Panc1 (cell line): ENCODE data around the gene B4GALT4. TPM values are rescaled to one million over a fixed set of nuclear protein-coding genes. Genes with fewer than 3 reads are reported as not detected.
"Not testable (repeated sequence)": the region's sequence is repeated elsewhere in the genome, so short reads cannot be mapped to it uniquely, and the experiment has no call there.

Source experiments
- ATAC-seq: fragments of 200-7000 bp; cut with Tn5 transposase; 2 replicates; pipeline ENCODE4 v1.9.1; 2020; ENCODE audit warnings: mild to moderate bottlenecking, moderate library complexity
- BruUV-seq: library from RNA; stranded (reverse); fragments of 400-500 nt; replicated peaks from 2 replicates; lab custom pipeline; 2021; lab: Mats Ljungman, UMichigan
- CTCF ChIA-PET: fragments of 300-600 bp; sonication (Branson Sonifier 250); formaldehyde crosslinking; loops from one replicate; lab custom pipeline; 2022; ENCODE audit warnings: antibody characterized with exemption; lab: Charles Lee
- POLR2A ChIA-PET: fragments of 300-600 bp; sonication (Branson Sonifier 250); formaldehyde crosslinking; loops from one replicate; lab custom pipeline; 2022; ENCODE audit warnings: antibody characterized with exemption; lab: Charles Lee
- DNase-seq: peaks from one replicate; pipeline ENCODE4 v3.0.0-alpha.2; 2010; ENCODE audit warnings: low read depth, low spot score
- H3K27ac ChIP-seq: 2 replicates; pipeline ENCODE4 v1.5.1; 2011; ENCODE audit warnings: mild to moderate bottlenecking, low read length, inconsistent platforms
- H3K27me3 ChIP-seq: fragments of 200-500 bp; sonication (Bioruptor generic); 2 replicates; pipeline ENCODE4 v1.6.0; 2014; ENCODE audit warnings: low read length, inconsistent platforms; ENCODE audit not compliant: control insufficient read depth, insufficient read depth
- H3K36me3 ChIP-seq: fragments of 200-500 bp; sonication (Bioruptor generic); 2 replicates; pipeline ENCODE4 v1.5.1; 2014; ENCODE audit warnings: inconsistent platforms, mild to moderate bottlenecking, low read length, moderate library complexity; ENCODE audit not compliant: control insufficient read depth, insufficient read depth
- H3K4me1 ChIP-seq: 2 replicates; pipeline ENCODE4 v1.5.1; 2011; ENCODE audit warnings: inconsistent platforms, mild to moderate bottlenecking, low read length, moderate library complexity; ENCODE audit not compliant: control insufficient read depth, insufficient read depth
- H3K4me3 ChIP-seq, 2 experiments: 2 replicates each; pipeline ENCODE4 v1.5.1; 2011 to 2012; ENCODE audit warnings: low read depth in 2 of 2, low read length in 2 of 2, mild to moderate bottlenecking in 2 of 2, inconsistent platforms in 1 of 2, moderate library complexity in 1 of 2
- H3K9me3 ChIP-seq: fragments of 200-500 bp; sonication (Bioruptor generic); 2 replicates; pipeline ENCODE4 v1.5.1; 2014; ENCODE audit warnings: low read depth, mild to moderate bottlenecking, inconsistent platforms, low read length, moderate library complexity; ENCODE audit not compliant: control insufficient read depth, insufficient read depth
- POLR2AphosphoS5 ChIP-seq: IDR thresholded peaks from 2 replicates; pipeline ENCODE4 v1.6.1; 2012; ENCODE audit warnings: mild to moderate bottlenecking, low read depth, low read length, moderate library complexity
- SIN3A ChIP-seq: IDR thresholded peaks from 2 replicates; pipeline ENCODE4 v1.6.1; 2012; ENCODE audit warnings: low read depth, mild to moderate bottlenecking, low read length, moderate library complexity, borderline replicate concordance; ENCODE audit not compliant: insufficient read depth
- TCF7L2 ChIP-seq: IDR thresholded peaks from 2 replicates; pipeline ENCODE4 v1.6.1; 2011; ENCODE audit warnings: mild to moderate bottlenecking, low read depth, low read length, inconsistent platforms
- in situ Hi-C: cut with HindIII; loops from 2 replicates; pipeline ENCODE4 v1.10.0; 2016; ENCODE audit warnings: low sequenced_read_pairs, low pct_unique_long_range_greater_than_20kb
- intact Hi-C: fragments of 100-400 bp; cut with micrococcal nuclease; formaldehyde crosslinking; loops from one replicate; pipeline ENCODE4 v1.10.0; 2022; ENCODE audit not compliant: unreplicated experiment
- total RNA-seq: library from RNA; stranded (reverse); gene quantifications from one replicate; pipeline ENCODE4 v1.2.1, GENCODE V29; 2021; ENCODE audit not compliant: unreplicated experiment
- TF ChIP-seq, protein P1 (sequence below), 2 experiments: IDR thresholded peaks; 2 replicates each; pipeline ENCODE4 v1.6.1; 2011 to 2012; ENCODE audit warnings: low read depth in 2 of 2, control low read depth in 1 of 2, low read length in 1 of 2, mild to moderate bottlenecking in 1 of 2, moderate library complexity in 1 of 2; ENCODE audit not compliant: insufficient read depth in 1 of 2
- TF ChIP-seq, protein P2 (sequence below): fragments of 450-650 bp; IDR thresholded peaks from 2 replicates; pipeline ENCODE4 v1.5.1; 2017; ENCODE audit warnings: mild to moderate bottlenecking

The B4GALT4 gene
- total RNA-seq, 1 experiment from 2014 or later: 27.4 TPM

DNA sequence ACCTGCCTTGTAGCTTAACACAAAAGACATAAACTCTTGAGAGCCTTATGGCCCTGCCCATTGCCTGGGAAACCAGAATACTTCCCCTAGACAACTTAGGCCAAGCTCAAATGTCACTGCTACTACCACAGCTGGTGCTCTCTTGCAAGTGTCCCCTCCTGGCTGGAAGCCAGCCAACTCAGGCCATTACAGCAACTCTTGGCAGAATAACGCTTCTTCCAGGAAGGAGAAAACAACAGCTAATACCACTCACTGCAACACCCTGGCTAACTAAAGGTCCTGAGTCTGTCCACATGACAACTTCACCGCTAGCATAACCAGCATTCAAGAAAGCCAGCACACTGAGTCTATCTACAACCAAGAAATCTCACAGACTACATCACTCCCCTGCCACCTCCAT, 5.1 kb upstream of the B4GALT4 start:
- H3K9me3 ChIP-seq: no peaks in the 10 kb centered on the region
- peaks cover 6% of the 10 kb centered on the region for H3K4me1 ChIP-seq
- no peak for ATAC-seq
- intact Hi-C loops (no loop called here), in situ Hi-C loops (no loop called here)
- DNase-seq: no peak
- CTCF ChIA-PET: interaction anchor here (0.5 to 0.6 kb wide), 3 partner anchors 13 to 436 kb away, joined by 4 to 8 read pairs (median 6); no protein-coding TSS in a partner anchor
- H3K4me3 ChIP-seq: no peak overlapping the region
- BruUV-seq: no TSS peak
- POLR2A ChIA-PET: no interaction called here
- H3K27me3 ChIP-seq: no peaks in the 10 kb centered on the region
- H3K27ac ChIP-seq: no peak overlapping the region
- TF ChIP-seq TCF7L2 (no peak), SIN3A (no peak), POLR2AphosphoS5 (no peak)
- TF ChIP-seq, protein P1, sequence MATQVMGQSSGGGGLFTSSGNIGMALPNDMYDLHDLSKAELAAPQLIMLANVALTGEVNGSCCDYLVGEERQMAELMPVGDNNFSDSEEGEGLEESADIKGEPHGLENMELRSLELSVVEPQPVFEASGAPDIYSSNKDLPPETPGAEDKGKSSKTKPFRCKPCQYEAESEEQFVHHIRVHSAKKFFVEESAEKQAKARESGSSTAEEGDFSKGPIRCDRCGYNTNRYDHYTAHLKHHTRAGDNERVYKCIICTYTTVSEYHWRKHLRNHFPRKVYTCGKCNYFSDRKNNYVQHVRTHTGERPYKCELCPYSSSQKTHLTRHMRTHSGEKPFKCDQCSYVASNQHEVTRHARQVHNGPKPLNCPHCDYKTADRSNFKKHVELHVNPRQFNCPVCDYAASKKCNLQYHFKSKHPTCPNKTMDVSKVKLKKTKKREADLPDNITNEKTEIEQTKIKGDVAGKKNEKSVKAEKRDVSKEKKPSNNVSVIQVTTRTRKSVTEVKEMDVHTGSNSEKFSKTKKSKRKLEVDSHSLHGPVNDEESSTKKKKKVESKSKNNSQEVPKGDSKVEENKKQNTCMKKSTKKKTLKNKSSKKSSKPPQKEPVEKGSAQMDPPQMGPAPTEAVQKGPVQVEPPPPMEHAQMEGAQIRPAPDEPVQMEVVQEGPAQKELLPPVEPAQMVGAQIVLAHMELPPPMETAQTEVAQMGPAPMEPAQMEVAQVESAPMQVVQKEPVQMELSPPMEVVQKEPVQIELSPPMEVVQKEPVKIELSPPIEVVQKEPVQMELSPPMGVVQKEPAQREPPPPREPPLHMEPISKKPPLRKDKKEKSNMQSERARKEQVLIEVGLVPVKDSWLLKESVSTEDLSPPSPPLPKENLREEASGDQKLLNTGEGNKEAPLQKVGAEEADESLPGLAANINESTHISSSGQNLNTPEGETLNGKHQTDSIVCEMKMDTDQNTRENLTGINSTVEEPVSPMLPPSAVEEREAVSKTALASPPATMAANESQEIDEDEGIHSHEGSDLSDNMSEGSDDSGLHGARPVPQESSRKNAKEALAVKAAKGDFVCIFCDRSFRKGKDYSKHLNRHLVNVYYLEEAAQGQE (IDR thresholded peaks at IDR 0.05; ENCODE audit: insufficient read depth in 1 of 2, low read depth in 2 of 2, low read length in 1 of 2): no peak
- TF ChIP-seq, protein P2, sequence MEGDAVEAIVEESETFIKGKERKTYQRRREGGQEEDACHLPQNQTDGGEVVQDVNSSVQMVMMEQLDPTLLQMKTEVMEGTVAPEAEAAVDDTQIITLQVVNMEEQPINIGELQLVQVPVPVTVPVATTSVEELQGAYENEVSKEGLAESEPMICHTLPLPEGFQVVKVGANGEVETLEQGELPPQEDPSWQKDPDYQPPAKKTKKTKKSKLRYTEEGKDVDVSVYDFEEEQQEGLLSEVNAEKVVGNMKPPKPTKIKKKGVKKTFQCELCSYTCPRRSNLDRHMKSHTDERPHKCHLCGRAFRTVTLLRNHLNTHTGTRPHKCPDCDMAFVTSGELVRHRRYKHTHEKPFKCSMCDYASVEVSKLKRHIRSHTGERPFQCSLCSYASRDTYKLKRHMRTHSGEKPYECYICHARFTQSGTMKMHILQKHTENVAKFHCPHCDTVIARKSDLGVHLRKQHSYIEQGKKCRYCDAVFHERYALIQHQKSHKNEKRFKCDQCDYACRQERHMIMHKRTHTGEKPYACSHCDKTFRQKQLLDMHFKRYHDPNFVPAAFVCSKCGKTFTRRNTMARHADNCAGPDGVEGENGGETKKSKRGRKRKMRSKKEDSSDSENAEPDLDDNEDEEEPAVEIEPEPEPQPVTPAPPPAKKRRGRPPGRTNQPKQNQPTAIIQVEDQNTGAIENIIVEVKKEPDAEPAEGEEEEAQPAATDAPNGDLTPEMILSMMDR: no peak
- no peaks in the 10 kb centered on the region for H3K36me3 ChIP-seq

DNA sequence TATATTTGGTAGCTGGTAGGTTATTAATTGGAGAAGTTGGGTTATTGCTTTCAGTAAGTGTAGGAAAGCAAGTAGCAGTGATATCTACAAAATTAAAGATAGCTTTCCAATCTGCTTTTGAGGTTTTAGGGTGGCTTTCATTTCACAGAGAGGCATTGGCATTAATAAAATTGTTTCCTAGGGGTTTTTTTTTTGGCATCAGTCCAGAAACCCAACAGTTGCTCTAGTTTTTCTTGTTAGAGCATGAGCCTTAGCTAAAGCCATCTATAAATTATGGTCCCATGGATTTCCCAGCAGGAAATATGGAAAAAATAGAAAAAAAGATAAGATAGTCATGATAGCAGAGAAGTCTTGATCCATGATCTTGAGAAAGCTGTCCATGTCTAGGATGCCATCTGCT, 3.0 kb upstream of the B4GALT4 start:
- CTCF ChIA-PET: no interaction called here

DNA sequence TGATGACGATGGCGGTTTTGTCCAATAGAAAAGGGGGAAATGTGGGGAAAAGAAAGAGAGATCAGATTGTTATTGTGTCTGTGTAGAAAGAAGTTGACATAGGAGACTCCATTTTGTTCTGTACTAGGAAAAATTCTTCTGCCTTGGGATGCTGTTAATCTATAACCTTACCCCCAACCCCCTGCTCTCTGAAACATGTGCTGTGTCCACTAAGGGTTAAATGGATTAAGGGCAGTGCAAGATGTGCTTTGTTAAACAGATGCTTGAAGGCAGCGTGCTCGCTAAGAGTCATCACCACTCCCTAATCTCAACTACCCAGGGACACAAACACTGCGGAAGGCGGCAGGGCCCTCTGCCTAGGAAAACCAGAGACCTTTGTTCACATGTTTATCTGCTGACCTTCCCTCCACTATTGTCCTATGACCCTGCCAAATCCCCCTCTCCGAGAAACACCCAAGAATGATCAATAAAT, 2.4 kb upstream of the B4GALT4 start:
- H3K4me3 ChIP-seq, DNase-seq, CTCF ChIA-PET, ATAC-seq, H3K27ac ChIP-seq, H3K27me3 ChIP-seq, H3K36me3 ChIP-seq, H3K9me3 ChIP-seq, BruUV-seq, in situ Hi-C loops, POLR2A ChIA-PET: not testable (repeated sequence)
- peaks cover 18% of the 10 kb centered on the region for H3K4me1 ChIP-seq
- intact Hi-C loops: loop anchor here (5.0 kb wide), 1 partner anchor 146 kb away; no protein-coding TSS in a partner anchor

More for the DNA sequence above, 3.0 kb upstream of the B4GALT4 start:
- H3K36me3 ChIP-seq: no peaks in the 10 kb centered on the region
- H3K27me3 ChIP-seq: no peaks in the 10 kb centered on the region
- intact Hi-C loops: loop anchor here (5.0 kb wide), 1 partner anchor 146 kb away; no protein-coding TSS in a partner anchor
- DNase-seq (no peak), ATAC-seq (no peak)
- no peaks in the 10 kb centered on the region for H3K9me3 ChIP-seq
- in situ Hi-C loops: no loop called here
- no peak overlapping the region for H3K4me3 ChIP-seq
- POLR2A ChIA-PET: no interaction called here
- peaks cover 16% of the 10 kb centered on the region for H3K4me1 ChIP-seq
- no peak overlapping the region for H3K27ac ChIP-seq
- BruUV-seq: no TSS peak
- TF ChIP-seq, protein P1 (IDR thresholded peaks at IDR 0.05; ENCODE audit: insufficient read depth in 1 of 2, low read depth in 2 of 2, low read length in 1 of 2): no peak
- TF ChIP-seq POLR2AphosphoS5 (no peak), SIN3A (no peak), TCF7L2 (no peak)
- TF ChIP-seq, protein P2: no peak
